HG03571 (cell line): ENCODE results near the gene PGGHG.

Experiments
- ATAC-seq: cut with Tn5 transposase; IDR thresholded peaks from one replicate; pipeline ENCODE4 v1.9.1; 2021; ENCODE audit not compliant: unreplicated experiment

PGGHG gene

DNA sequence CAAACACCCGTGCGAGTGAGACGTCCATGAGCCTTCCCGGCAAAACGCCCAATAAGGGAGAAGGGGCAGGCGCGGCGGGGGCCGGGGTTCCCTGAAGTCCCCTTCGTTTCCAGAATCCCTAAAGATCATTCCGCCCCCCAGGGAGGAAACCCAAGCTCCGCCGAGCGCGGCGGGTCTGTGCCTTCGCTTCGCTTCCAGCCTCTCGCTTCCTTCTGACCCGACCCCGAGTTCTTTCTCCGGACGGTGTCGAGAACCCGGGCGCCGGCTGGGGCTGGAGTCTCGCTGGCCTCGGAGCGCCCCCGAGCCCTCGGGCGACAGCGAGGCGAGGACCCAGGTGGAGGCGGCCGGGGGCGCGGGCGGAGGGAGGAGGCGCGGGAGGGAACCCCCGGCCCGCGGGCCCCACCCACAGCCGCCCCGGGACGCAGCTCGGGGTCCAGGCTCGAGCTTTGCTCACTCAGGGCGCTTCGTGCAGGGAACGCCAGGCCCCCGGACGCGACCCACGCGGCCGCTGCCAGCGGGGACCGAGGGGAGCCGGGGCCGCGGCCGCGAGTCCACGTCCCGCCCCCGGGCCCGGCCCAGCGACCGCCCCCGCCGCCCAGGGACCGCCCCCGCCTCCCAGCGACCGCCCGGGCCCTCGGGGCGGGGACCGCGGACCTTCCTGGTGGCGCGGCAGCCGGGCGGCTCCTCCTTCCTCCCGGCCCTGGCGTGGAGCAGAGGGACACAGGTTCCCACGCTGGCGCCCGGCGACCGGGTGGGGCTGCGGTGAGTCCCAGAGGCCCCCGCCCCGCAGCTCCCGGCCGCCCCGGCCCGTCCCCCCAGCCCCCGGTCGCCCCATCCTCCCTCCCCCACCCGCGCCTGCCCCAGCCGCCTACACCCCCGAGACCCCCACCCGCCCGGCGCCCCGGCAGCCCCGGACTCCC is at the start of gene PGGHG:
Gene PGGHG, plus strand, starts transcription at position 649 of the 920 bp plus-strand sequence. CDS start 691 bp downstream, outside the sequence.
- peak; percentile 53 for ATAC-seq

DNA sequence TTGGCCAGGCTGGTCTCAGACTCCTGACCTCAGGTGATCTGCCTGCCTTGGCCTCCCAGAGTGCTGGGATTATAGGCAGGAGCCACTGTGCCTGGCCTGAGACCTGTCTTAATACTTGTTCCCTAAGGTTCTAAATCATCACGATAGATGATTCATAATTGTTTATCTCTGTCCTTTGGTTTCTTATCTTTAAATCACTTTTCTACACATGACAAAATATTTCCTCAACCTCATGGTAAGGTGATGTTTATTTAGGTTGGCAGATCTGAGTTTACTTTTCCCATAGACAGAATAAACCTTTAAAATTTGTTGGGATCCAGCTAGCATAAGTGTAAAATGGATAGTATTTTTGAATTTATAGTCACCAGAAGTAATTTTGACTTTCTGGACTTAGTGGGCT is 48.6 kb upstream of the PGGHG start:
- ATAC-seq, result no peak

DNA sequence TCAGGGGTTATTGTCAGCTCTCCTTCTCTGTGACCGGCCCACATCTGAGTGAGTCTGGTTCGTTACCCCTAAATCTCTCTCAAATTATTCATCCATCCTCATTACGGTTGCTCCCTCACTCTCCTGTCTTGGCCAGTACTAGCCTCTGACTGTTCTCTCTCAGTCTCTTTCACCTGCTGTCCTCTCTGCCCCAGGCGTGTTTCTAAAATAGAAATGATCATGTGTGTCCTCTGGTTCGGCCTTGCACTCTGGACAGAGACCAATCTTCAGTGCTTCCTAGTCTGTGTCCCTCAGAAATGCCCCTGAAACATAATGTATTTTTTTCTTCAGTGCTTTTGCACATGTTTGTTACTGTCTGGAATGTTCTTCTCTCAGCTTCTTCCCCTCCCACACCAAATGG is 47.3 kb upstream of the PGGHG start:
- no peak for ATAC-seq

DNA sequence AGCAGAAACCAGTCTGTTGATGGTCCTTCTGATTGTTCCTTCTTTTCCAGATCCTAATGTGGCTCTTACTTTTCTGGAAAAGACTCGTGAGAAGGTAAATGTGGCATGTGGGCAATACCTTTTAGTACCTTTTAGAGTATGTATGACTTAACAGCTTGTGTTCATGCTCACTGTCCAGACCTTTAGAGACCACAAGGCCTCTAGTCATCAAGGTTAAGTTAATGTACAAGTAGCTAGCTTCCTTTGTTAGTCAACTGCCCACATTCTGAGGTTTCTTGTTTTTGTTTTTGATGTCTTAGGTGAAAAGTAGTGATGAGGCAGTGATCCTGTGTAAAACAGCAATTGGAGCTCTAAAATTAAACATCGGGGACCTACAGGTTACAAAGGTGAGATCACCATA is 44.5 kb upstream of the PGGHG start:
- no peak for ATAC-seq

DNA sequence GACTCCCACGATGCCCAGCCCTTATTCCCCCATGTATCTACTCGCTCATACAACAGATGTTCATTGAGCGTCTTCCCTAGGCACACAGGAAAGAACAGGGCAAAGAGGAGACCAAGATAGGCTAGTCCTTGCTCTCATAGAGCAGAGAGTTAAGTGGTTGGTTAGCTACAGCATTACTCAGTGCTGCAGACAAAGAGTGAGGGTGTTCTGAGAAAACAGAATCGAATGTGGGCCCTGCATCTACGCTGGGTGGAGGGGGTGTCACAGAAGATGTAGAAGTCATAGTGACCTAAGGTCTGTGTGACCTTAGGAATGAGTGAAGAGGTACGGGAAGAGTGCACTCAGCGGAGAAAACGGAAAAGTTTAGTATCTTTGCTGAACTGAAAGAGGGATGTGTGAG is 39.9 kb upstream of the PGGHG start:
- ATAC-seq, result no peak

DNA sequence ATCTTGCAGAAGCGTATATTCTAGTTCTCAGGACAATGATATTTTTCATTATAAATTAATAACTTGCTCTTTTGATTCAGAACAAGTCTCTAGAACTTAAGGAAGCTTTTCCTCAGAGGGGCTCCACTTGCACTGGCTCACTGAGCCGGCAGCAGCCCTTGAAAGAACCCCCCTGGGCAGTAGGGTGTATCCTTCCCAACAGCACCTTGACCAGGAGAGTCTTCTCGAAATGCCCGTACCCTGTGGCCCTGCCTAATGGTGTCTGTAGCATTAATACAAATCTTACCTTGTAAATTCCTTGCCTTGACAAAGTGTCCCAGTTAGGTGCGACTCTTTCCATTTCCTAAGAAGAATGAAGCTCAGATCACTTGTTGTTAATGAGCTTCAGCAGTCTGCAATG is 38.7 kb upstream of the PGGHG start:
- no peak for ATAC-seq

DNA sequence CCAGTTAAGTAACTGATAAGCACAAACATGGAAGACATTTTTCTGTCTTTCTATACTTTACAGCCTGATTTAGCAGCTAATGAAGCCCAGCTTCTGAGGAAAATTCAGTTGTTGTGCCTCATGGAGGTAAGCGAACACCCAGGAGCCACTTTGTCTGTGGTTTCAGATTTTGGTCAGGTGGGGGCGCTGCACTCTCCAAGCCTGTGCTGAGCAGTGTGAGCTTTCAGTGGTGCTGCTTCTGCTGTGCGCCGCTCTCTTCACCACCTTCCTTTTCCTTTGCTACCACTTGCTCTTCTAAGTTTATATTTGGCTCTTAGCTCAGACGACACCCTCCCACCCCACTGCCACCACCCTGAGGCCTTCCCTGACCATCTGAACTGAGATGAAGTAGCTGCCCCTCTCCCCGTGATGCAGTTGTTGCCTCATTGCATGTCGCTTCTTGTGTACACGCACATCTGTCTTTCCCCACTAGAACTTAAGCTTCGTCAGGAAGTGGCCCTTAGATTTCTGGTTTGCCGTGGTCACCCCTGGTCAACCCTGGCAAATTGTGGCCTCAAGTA is 38.1 kb upstream of the PGGHG start:
- no peak for ATAC-seq

DNA sequence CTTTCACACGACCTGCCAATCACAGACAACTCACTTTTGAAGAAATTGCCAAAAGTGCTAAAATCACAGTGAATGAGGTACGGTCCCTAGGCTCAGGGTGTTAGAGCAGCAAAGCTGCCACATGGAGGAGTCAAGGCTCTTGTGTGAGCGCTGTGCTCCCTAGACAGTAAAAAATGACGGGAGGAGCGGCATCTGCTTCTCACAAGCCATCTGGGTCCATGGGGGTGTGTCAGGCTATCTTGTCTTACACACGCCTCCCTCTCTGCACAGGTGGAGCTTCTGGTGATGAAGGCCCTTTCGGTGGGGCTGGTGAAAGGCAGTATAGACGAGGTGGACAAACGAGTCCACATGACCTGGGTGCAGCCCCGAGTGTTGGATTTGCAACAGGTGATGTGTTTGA is 37.4 kb upstream of the PGGHG start:
- ATAC-seq, result no peak

DNA sequence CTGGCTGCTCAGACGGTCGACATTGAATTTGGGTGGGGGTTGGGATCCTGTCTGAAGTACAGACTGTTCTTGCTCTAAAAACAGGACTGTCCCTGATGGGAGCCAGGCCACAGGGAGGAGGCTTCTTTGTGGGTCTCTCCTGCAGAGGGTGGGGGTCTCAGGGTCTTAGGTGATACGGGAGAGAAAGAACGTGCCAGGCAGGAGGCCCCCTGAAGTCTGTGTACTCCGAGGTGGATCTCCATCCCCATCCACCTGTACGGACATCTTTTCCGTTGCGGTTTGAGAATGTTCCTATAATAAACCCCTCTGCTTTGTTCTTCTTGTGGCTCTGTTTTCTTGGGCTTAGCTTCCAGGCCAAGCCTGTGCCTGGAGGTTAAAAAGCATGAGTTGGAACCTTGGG is 36.3 kb upstream of the PGGHG start:
- ATAC-seq, result no peak

DNA sequence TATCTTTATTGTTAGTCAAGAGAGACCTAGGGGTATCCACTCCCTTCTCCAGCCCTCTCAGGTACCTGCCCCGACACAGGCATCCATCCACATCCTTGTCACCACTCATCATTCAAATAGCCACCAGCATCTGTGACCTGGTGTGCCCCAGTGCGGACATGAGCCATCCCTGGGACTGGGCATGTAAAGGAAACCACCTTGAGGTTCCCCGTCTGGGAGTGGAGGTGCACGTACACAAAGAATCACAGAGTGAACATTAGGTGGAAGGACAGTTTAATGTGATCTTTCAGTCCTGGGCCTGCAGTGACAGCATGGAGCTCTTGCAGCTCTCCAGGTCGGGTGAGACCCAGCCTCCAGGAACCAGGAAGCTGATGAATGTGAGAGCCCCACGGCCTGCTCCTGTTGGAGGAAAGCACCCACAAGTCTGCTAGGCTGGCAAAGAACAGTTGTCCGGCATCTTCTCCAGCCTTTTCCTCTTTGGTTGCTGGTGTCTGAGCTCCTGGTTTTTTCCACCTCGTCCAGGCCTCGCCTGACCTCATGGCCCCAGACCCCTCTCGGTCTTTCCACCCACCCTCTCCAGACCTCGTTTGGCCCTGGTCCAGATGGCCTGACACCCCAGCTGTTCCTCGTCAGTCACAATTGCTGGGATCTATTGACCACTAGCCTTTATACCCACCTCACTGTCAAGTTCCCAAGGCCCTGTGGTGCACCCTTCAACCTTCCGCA is 35.6 kb upstream of the PGGHG start:
- ATAC-seq, result no peak

DNA sequence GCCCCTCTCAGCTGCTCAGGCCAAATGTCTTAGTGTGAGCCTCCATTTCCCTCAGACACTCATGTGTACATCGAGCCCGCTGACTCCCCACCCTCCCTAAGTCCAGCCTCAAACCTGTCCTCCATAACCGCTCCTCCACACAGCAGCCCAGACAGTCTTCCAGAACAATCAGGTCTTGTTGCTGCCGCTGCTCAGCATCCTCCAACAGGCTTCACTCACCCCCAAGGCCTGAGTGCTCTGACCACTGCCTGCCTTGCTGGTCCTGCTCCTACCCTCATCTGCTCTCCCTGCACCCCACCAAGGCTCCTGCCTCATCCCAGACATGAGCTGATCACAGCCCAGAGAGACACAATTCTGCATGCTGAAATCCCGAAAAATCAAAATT is 35.0 kb upstream of the PGGHG start:
- ATAC-seq, result no peak

DNA sequence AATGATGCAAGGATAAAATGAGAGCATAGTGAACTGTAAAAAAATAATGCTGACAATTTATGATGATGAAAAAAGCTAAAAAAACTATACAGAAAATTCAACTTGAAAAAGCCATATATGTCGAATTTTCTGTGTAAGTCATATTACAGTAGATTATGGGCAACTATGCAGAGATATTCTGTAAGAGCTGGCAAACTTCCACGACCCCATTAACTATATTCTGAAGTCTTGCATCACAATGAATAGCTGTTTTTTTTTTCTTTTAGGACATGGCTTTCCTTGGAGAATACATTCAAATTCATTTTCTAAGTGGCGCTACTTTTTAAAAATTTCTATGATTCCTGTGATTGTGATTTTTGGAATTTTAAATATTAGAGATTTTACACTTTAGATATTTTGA is 33.8 kb upstream of the PGGHG start:
- no peak for ATAC-seq

DNA sequence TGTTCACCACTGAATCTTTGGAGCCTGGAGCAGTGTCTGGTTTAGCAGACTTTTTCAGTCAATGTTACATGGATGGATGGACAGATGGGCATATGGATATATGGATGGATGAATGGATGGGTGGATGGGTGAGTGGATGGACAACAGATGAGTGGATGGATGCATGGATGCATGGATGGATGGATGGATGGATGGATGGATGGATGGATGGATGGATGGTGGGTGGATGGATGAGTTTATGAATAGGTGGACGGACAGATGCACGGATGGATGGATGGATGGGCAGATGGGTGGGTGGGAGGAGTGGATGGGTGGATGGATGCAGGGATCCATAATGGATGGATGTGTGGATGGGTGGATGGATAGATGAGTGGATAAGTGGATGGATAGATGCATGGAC is 33.1 kb upstream of the PGGHG start:
- ATAC-seq, result no peak

DNA sequence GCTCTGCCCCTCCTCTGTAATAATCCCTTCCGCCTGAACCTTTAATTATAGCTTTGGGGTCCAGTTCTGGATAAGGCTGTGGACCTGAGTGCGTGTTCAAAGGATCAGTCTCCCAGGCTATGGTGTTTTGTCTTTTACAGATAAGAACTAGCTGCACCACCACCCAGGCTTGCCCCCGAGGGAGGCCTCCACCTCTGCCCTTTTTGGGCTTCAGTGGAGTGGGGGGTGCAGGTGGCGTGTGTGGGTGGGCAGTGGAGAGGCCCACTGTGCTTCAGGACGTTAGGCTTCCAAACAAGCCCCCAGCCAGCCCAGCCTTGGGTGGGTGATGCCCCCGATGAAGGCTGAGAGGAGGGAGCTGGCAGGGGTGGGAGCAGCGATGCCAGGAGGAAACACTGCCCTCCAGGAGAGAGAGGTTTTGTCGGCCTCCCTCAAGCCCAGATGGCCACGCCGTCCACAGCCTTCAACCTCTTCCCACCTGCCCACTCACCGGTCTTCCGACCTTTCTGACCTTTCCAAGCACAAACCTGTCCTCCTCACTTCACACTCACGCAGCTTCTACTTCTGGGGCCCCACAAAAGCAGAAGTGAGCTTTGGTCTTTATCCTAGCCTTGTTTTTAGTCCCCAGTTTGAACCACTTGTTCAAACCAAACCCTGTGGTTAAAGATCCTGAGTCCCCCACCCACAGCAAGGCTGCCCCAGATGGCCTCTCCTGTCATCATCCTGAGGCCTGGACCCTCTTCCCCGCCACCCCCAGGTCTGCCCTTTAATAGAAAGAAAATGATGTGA is 31.8 kb upstream of the PGGHG start:
- no peak for ATAC-seq

DNA sequence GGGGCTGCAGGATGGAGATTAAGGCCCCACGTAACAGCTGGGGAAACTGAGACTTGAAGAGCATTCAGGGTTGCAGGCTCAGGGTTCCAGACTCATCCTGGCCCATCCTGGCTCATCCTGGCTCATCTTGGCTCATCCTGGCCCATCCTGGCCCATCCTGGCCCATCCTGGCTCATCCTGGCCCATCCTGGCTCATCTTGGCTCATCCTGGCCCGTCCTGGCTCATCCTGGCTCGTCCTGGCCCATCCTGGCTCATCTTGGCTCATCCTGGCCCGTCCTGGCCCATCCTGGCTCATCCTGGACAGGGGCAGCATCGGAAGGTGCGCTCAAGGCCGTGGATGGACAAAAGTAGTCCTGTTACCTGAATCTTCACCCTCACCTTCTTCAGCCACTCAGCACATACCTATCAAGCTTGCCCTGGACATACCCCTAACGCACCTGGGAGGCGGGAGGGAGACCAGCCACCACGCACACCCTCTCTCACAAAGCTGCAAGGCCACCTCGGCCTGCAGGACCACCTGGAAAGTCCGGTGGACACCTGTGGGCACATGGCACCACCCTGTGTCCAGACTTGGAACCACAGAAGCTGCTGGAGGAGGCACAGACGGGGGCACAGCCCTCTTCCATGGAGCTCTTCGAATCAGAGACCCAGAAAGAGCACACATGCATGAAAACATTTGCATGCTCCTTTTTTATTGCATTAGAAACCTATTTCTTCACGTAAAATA is 31.0 kb upstream of the PGGHG start:
- no peak for ATAC-seq

DNA sequence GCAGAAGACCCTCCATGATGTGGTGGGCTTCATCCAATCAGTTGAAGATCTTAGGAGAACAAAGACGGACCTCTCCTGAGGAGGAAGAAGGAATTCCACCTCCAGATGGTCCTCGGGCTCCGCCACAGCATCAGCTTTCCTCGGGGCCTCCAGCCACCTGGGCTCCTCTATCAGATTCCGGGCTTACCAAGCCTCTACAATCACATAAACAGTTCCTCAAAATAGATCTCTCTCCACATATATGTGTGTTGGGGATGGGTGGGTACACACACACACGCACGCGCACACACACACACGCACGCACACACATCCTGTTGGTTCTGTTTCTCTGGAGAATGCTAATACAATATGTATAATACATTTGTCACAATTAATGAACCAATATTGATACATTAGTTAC is 29.5 kb upstream of the PGGHG start:
- no peak for ATAC-seq

DNA sequence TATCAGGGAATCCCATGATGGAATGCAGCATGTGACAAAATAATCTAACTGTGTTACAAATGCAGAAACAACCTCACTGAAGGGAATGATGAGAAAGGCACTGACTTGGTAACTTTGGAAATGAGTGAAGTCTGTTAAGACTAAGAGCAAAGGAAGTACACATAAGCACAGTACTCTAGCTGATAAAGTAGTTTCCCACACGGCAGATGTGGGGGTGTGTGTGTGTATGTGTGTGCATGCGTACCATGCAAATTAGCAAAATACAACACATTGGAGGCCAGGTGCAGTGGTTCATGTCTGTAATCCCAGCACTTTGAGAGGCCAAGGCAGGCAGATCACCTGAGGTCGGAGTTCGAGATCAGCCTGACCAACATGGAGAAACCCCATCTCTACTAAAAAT is 27.3 kb upstream of the PGGHG start:
- no peak for ATAC-seq

DNA sequence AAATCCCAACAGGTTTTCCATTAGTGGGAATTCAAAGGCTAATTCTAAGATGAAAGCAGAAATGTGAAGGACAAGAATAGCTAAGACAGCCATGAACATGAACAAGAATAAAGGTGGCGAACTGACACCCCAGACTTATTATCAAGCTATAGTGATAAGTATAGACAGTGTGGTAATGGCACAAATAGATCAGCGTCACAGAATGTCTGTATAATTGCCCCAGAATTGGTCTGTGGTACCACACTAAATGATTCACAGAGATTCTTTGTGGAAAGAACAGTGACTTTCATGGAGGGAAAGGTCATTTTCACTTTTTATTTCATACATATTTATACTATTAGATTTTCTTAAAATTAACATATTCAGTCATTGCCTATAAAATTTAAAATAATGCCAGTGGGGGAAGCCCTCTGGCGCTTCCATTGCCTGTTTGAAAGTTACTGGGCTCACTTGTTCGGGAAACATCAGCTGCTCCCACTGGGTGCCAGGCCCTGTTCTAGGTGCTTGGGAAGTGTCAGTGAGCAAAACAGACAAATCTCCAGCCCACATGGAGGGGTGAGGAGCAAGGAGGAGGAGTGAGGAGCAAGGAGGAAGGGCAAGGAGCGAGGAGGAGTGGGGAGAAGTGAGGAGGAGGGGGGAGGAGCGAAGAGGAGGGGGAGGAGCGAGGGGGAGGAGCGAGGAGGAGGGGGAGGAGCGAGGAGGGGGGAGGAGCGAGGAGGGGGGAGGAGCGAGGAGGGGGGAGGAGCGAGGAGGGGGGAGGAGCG is 22.1 kb upstream of the PGGHG start:
- ATAC-seq, result no peak

DNA sequence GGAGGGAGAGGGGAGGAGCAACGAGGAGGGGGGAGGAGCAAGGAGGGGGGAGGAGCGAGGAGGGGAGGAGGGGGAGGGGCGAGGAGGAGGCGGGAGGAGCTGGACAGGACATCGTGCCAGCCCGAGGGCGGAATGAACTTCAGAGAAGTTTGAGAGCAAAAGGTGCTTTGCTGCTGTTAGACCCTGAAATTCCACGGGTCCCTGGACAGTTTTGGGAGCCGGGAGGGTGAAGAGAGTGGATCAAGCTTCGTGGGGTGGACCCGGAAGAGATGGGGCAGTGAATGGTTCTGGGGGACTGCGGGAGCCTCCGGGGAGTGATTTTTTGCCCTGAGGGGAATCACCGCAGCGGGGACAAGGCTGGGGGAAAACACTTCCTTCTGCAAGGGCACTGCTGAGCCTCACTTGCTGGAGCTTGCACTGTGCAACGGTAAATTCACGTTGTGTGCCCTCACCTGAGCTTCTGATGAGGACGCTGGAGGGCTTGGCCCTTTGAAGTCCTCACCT is 21.4 kb upstream of the PGGHG start:
- no peak for ATAC-seq

DNA sequence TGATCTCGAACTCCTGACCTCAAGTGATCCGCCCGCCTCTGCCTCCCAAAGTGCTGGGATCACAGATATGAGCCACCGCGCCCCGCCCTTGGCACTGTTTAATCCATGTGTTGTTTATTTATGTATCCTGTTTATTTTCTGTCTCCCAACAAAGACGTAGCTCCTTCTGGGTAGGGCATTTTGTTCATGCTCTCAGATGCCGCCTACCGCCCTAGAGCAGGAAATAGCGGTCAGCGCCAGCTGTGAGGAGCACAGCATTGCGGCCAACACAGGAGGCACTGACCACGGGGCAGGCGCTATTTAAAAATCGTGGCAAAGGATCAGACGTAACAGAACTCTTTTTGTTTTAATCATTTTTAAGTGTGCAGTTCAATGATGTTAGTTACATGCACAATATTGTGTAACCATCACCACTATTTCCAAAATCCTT is 20.2 kb upstream of the PGGHG start:
- ATAC-seq, result peak; percentile 39
